IMR-90 (cell line): ENCODE results near the gene KRT73. TPM values are rescaled to one million over a fixed set of nuclear protein-coding genes. Genes with fewer than 3 reads are reported as not detected.

ENCODE experiments used
- ATAC-seq: fragments of 200-7000 bp; cut with Tn5 transposase; 2 replicates; pipeline ENCODE4 v1.9.1; 2020; ENCODE audit warnings: low read depth, mild to moderate bottlenecking, moderate library complexity
- BruUV-seq: library from RNA; stranded (reverse); fragments of 400-500 nt; replicated peaks from 2 replicates; lab custom pipeline; 2021; lab: Mats Ljungman, UMichigan
- CTCF ChIA-PET: fragments of 300-600 bp; formaldehyde crosslinking; extraction: SDS; loops from one replicate; lab custom pipeline; 2021; ENCODE audit warnings: antibody characterized with exemption; lab: Yijun Ruan, JAX
- POLR2A ChIA-PET: fragments of 300-600 bp; sonication (Branson Sonifier 250); formaldehyde crosslinking; loops from one replicate; lab custom pipeline; 2022; ENCODE audit warnings: antibody characterized with exemption; ENCODE audit not compliant: unreplicated experiment; lab: Charles Lee
- DNase-seq: peaks from one replicate; pipeline ENCODE4 v3.0.0; 2013
- H2AFZ ChIP-seq: replicated peaks from 2 replicates; pipeline ENCODE3; 2013; ENCODE audit warnings: low read length, mild to moderate bottlenecking; ENCODE audit not compliant: poor library complexity
- H2AK5ac ChIP-seq: 2 replicates; pipeline ENCODE4 v1.6.1; 2013; ENCODE audit warnings: low read depth, low read length, inconsistent platforms
- H2AK9ac ChIP-seq: replicated peaks from 2 replicates; pipeline ENCODE3; 2013; ENCODE audit warnings: mild to moderate bottlenecking, low read depth, low read length, moderate library complexity; ENCODE audit not compliant: poor library complexity
- H2BK120ac ChIP-seq: 2 replicates; pipeline ENCODE4 v1.6.1; 2013; ENCODE audit warnings: low read depth, low read length, inconsistent platforms
- H2BK15ac ChIP-seq: 3 replicates; pipeline ENCODE4 v1.6.1; 2013; ENCODE audit warnings: low read depth, low read length, inconsistent platforms
- H2BK20ac ChIP-seq: 2 replicates; pipeline ENCODE4 v1.6.1; 2013; ENCODE audit warnings: low read depth, mild to moderate bottlenecking, inconsistent platforms, low read length, moderate library complexity
- H2BK5ac ChIP-seq: 2 replicates; pipeline ENCODE4 v1.6.1; 2013; ENCODE audit warnings: mild to moderate bottlenecking, low read depth, low read length, inconsistent platforms; ENCODE audit not compliant: poor library complexity, severe bottlenecking
- H3K14ac ChIP-seq: replicated peaks from 2 replicates; pipeline ENCODE4 v1.6.1; 2013; ENCODE audit warnings: low read depth, low read length, inconsistent platforms
- H3K18ac ChIP-seq: 2 replicates; pipeline ENCODE4 v1.6.1; 2013; ENCODE audit warnings: low read depth, low read length, control low read depth
- H3K23ac ChIP-seq: 2 replicates; pipeline ENCODE4 v1.6.1; 2013; ENCODE audit warnings: low read depth, low read length, inconsistent platforms
- H3K27ac ChIP-seq: 2 replicates; pipeline ENCODE4 v1.5.1; 2013; ENCODE audit warnings: mild to moderate bottlenecking, control low read depth, low read length; ENCODE audit not compliant: insufficient read depth
- H3K27me3 ChIP-seq: 2 replicates; pipeline ENCODE4 v1.6.1; 2013; ENCODE audit warnings: low read length; ENCODE audit not compliant: control insufficient read depth, insufficient read depth
- H3K36me3 ChIP-seq: 2 replicates; pipeline ENCODE4 v1.6.1; 2013; ENCODE audit warnings: low read length, mixed read lengths; ENCODE audit not compliant: control insufficient read depth, insufficient read depth
- H3K4ac ChIP-seq: 2 replicates; pipeline ENCODE4 v1.6.1; 2013; ENCODE audit warnings: low read depth, low read length, inconsistent platforms
- H3K4me1 ChIP-seq: 2 replicates; pipeline ENCODE4 v1.6.1; 2013; ENCODE audit warnings: low read length, mixed read lengths; ENCODE audit not compliant: control insufficient read depth, insufficient read depth
- H3K4me2 ChIP-seq: 2 replicates; pipeline ENCODE4 v1.6.1; 2013; ENCODE audit warnings: low read depth, mild to moderate bottlenecking, control low read depth, low read length, moderate library complexity
- H3K4me3 ChIP-seq: 2 replicates; pipeline ENCODE4 v1.5.1; 2013; ENCODE audit warnings: low read depth, mild to moderate bottlenecking, control low read depth, low read length, moderate library complexity; ENCODE audit not compliant: insufficient read depth
- H3K56ac ChIP-seq: 2 replicates; pipeline ENCODE4 v1.6.1; 2013; ENCODE audit warnings: low read length, inconsistent platforms; ENCODE audit not compliant: insufficient read depth; ENCODE audit errors: extremely low read depth
- H3K79me1 ChIP-seq, 2 experiments: 2 replicates each; pipeline ENCODE4 v1.6.1; 2013; ENCODE audit warnings: low read length in 2 of 2, inconsistent platforms in 1 of 2, low read depth in 1 of 2
- H3K9ac ChIP-seq: 2 replicates; pipeline ENCODE4 v1.6.1; 2013; ENCODE audit warnings: low read depth, low read length, control low read depth
- H3K9me1 ChIP-seq: 2 replicates; pipeline ENCODE4 v1.6.1; 2013; ENCODE audit warnings: low read length, inconsistent platforms; ENCODE audit not compliant: insufficient read depth
- H3K9me3 ChIP-seq: 2 replicates; pipeline ENCODE4 v1.6.1; 2013; ENCODE audit warnings: low read length; ENCODE audit not compliant: control insufficient read depth, insufficient read depth
- H4K20me1 ChIP-seq: 2 replicates; pipeline ENCODE4 v1.6.1; 2013; ENCODE audit warnings: low read length, inconsistent platforms; ENCODE audit not compliant: insufficient read depth
- H4K5ac ChIP-seq: 2 replicates; pipeline ENCODE4 v1.6.1; 2013; ENCODE audit warnings: mild to moderate bottlenecking, low read depth, low read length, control low read depth
- H4K8ac ChIP-seq, 2 experiments: 2 replicates each; pipeline ENCODE4 v1.6.1; 2013; ENCODE audit warnings: low read depth in 2 of 2, low read length in 2 of 2, control low read depth in 1 of 2, inconsistent platforms in 1 of 2
- H4K91ac ChIP-seq: 2 replicates; pipeline ENCODE4 v1.6.1; 2013; ENCODE audit warnings: low read depth, low read length, inconsistent platforms; ENCODE audit not compliant: insufficient read depth
- BHLHE40 ChIP-seq: fragments of 150-350 bp; IDR thresholded peaks from 2 replicates; pipeline ENCODE4 v1.6.1; 2016; ENCODE audit warnings: mild to moderate bottlenecking, low read depth, low read length
- MAZ ChIP-seq: IDR thresholded peaks from 2 replicates; pipeline ENCODE4 v1.6.1; 2012; ENCODE audit warnings: low read depth, mild to moderate bottlenecking, low read length, improper control_type of control experiment, moderate library complexity, borderline replicate concordance
- NFE2L2 ChIP-seq: fragments of 150-350 bp; IDR thresholded peaks from 2 replicates; pipeline ENCODE4 v1.6.1; 2016; ENCODE audit warnings: low read depth, mild to moderate bottlenecking, low read length
- POLR2A ChIP-seq: IDR thresholded peaks from 2 replicates; pipeline ENCODE4 v1.6.1; 2012; ENCODE audit warnings: mild to moderate bottlenecking, low read depth, low read length
- RAD21 ChIP-seq: IDR thresholded peaks from 2 replicates; pipeline ENCODE4 v1.6.1; 2012; ENCODE audit warnings: low read length, improper control_type of control experiment
- RCOR1 ChIP-seq: IDR thresholded peaks from 2 replicates; pipeline ENCODE4 v1.6.1; 2012; ENCODE audit warnings: mild to moderate bottlenecking, low read length, improper control_type of control experiment; ENCODE audit not compliant: insufficient replicate concordance
- RFX5 ChIP-seq: IDR thresholded peaks from 2 replicates; pipeline ENCODE4 v1.8.0; 2012; ENCODE audit warnings: low read depth, mild to moderate bottlenecking, low read length, moderate library complexity
- WGBS, 2 experiments: methylation state at CpG; one replicate each; pipeline versions ENCODE4 v1.1.5 to v1.1.7; 2013; ENCODE audit warnings: missing lambda C conversion rate in 2 of 2; ENCODE audit not compliant: insufficient read length in 1 of 2; ENCODE audit errors: extremely low coverage in 2 of 2; 5-methylcytosine and 5-hydroxymethylcytosine counted together
- dilution Hi-C: fragments of 300-500 bp; cut with HindIII; formaldehyde crosslinking; loops from one replicate; pipeline ENCODE4 v1.14.3; 2018; ENCODE audit warnings: low sequenced_read_pairs; ENCODE audit not compliant: unreplicated experiment
- in situ Hi-C: fragments of 300-500 bp; cut with MboI; formaldehyde crosslinking; loops from 3 replicates; pipeline ENCODE4 v1.14.3; 2019; ENCODE audit warnings: low sequenced_read_pairs, inconsistent platforms, mixed read lengths
- intact Hi-C: fragments of 100-400 bp; cut with micrococcal nuclease; formaldehyde crosslinking; loops from 2 replicates; pipeline ENCODE4 v1.10.0; 2022
- polyA plus RNA-seq, 3 experiments: library from polyadenylated mRNA; depleted of rRNA; stranded (reverse); fragments of >200 nt; gene quantifications; 2 replicates each; pipeline ENCODE4 v1.2.3, GENCODE V29; 2012; ENCODE audit warnings: low replicate concordance in 1 of 3
- total RNA-seq: library from RNA; depleted of rRNA; stranded (reverse); fragments of >200 nt; gene quantifications from 2 replicates; pipeline ENCODE4 v1.2.3, GENCODE V29; 2012

KRT73 gene
- total and polyA plus RNA-seq, 2 of the 4 experiments (the other 2 are of a cell fraction), result not detected

DNA sequence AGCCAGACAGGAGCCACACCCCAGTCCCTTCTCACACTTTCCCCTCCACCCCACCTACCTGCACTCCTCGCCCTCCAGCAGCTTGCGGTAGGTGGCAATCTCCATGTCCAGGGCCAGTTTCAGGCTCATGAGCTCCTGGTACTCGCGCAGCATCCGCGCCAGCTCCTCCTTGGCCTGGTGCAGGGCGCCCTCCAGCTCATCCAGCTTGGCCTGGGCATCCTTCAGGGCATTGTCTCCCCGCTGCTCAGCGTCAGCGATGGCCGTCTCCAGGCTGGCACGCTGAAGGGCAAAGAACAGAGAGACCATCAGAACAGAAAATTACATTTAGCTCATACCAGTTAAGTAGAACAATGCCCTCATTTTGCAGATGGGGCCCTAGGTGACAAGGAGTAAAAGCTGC lies 50.2 kb downstream of the KRT73 start:
- no peak for DNase-seq
- H3K27ac ChIP-seq, result no peak overlapping the region
- CTCF ChIA-PET, result no interaction called here
- no peak overlapping the region for H3K4me3 ChIP-seq
- no peak overlapping the region for H2BK120ac ChIP-seq
- no peak overlapping the region for H2AFZ ChIP-seq
- no peak overlapping the region for H3K56ac ChIP-seq
- in situ Hi-C loops (no loop called here), intact Hi-C loops (no loop called here), dilution Hi-C loops (no loop called here)
- no peak overlapping the region for H4K91ac ChIP-seq
- H3K4ac ChIP-seq, result no peak overlapping the region
- no peak overlapping the region for H3K4me2 ChIP-seq
- H3K9me3 ChIP-seq, result no peaks in the 10 kb centered on the region
- H2AK9ac ChIP-seq, result no peak overlapping the region
- H3K79me1 ChIP-seq, result no peaks in the 10 kb centered on the region
- no peaks in the 10 kb centered on the region for H3K4me1 ChIP-seq
- BruUV-seq, result no TSS peak
- no peak overlapping the region for H3K23ac ChIP-seq
- H3K36me3 ChIP-seq, result no peaks in the 10 kb centered on the region
- H4K8ac ChIP-seq, result no peak overlapping the region
- H3K14ac ChIP-seq, result no peak overlapping the region
- no peaks in the 10 kb centered on the region for H4K20me1 ChIP-seq
- no peak overlapping the region for H2BK15ac ChIP-seq
- no peak overlapping the region for H4K5ac ChIP-seq
- no peaks in the 10 kb centered on the region for H3K9me1 ChIP-seq
- H3K27me3 ChIP-seq, result peaks cover 46% of the 10 kb centered on the region
- TF ChIP-seq POLR2A (no peak), MAZ (no peak), NFE2L2 (no peak), RFX5 (no peak), RAD21 (no peak), BHLHE40 (no peak), RCOR1 (no peak)
- H2BK20ac ChIP-seq, result no peak overlapping the region
- ATAC-seq, result no peak
- POLR2A ChIA-PET, result no interaction called here
- no peak overlapping the region for H3K18ac ChIP-seq
- H2AK5ac ChIP-seq, result no peak overlapping the region
- WGBS, 2 experiments, result 77% methylated on average over 8 of the region's 12 CpGs; no CpG with 5 or more reads in 1 of the 2 experiments
- H2BK5ac ChIP-seq, result no peak overlapping the region
- no peak overlapping the region for H3K9ac ChIP-seq
